ENCODE measurements around the gene BICDL1.

Gene BICDL1

DNA sequence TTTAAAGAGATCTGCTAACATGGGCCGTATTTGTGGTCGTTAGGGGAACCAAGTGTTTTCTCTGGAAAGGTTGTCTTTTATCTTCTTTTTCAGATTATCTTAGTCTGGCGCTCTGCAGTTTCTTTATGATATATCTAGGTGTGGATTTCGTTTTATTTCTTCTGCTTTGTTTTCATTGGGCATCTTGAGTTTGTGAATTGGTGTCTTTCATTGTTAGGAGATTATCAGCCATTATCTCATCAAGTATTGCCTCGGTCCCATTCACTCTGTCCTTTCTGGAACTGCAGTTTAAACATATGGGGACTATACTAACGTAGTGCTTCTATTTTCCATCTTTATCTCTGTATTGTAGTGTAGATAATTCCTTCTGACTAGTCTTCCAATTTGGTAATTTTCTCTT lies 60.4 kb downstream of the BICDL1 start:
- no peak for DNase-seq

DNA sequence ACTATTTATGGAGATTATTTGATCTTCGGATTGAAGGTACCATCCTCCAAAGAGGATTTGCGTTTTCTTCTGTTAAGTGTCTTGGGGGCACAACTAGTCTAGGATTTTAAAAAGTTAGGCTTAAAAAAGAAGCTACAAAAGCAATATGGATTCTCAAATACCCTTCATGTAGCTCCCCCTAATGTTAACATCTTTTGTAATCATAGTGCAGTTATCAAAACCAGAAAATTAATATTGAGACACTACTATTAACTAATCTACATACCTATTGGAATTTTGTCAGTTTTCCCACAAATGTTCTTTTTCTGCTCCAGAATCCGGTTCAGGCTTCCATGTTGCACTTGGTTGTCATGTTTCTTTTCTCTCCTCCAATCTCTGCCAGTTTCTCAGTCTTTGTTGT lies 62.5 kb downstream of the BICDL1 start:
- DNase-seq: no peak

GRCh38 chr12:120054293-120054692 lies 65.3 kb downstream of the BICDL1 start:
- DNase-seq: no peak

- no peak for DNase-seq
These were observed 66.4 kb downstream of the BICDL1 start for GRCh38 chr12:120055231-120056000.

- DNase-seq: no peak
These were observed 67.7 kb downstream of the BICDL1 start for GRCh38 chr12:120056739-120057138.

DNA sequence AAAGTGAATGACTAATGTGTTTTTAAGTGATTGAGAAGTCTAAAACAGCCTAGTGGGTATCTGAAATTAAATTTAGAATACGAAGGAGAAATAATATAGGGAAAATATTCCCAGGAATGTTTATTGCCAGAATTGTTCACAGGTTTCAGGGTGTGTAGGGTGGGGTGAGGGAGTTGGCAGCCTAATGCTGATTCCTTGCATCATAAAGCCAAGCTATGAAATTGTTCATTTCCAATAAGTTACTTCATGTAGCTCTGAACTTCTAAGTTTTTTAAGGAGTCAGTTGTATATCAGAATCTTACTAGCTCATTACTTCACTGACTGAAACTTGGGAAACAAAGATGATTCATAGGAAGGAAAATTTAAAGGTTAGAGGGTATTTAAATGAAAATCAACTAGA lies 71.2 kb downstream of the BICDL1 start:
- no peak for DNase-seq

GRCh38 chr12:120060717-120061116 lies 71.7 kb downstream of the BICDL1 start:
- DNase-seq: no peak

- DNase-seq: no peak
These were observed 72.7 kb downstream of the BICDL1 start for GRCh38 chr12:120061575-120062214.

DNA sequence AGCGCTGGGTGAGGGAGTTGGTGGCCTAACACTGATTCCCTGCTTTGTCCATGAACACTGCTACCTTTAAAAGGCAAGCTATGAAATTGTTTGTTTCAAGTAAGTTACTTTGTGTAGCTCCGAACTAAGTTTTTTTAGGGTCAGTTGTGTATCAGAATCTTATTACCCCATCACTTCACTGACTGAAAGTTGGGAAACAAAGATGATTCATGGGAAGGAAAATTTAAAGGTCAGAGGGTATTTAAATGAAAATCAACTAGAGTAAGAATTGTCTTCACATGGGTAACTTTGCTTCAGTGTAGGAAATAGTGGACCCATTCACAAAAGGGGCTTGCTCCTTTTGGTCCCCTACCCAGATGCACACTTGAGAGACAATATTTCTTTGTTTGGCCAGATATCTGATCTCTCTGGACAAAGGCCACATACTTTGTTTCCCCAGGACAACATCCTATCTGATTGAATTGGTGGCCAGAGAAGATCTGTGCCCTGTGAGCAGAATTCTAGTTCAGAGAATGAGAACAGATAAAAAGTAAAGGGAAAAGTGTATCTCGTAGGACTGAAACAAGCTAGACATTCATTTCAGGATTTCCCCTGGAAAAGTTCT lies 74.0 kb downstream of the BICDL1 start:
- no peak for DNase-seq

GRCh38 chr12:120064054-120064940 lies 75.3 kb downstream of the BICDL1 start:
- no peak for DNase-seq

- peak in 1 of 58 donors; percentile 13 for DNase-seq
These were observed 76.4 kb downstream of the BICDL1 start for GRCh38 chr12:120065472-120065871.

GRCh38 chr12:120066341-120066740 lies 77.3 kb downstream of the BICDL1 start:
- no peak for DNase-seq

- DNase-seq: no peak
These were observed 78.2 kb downstream of the BICDL1 start for GRCh38 chr12:120067084-120067869.

DNA sequence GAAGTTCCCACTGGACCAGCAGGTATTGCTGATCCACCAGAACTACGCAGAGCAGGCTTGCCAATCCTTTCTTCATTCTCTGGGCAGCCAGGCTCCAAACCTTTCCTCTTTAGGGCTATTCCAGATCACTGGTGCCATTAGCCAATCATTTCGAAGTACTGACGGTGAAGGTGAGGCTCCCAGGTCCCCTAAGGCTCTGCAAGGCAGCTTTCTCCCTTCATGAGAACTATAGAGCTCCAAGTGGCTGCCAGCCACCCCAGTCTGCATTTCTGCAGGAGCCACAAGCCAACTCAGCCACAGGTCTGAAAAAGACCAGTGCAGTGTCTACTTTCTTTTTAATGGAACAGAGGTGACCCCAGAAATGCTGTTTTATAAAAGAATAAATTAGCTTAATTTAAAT lies 78.9 kb downstream of the BICDL1 start:
- no peak for DNase-seq

DNA sequence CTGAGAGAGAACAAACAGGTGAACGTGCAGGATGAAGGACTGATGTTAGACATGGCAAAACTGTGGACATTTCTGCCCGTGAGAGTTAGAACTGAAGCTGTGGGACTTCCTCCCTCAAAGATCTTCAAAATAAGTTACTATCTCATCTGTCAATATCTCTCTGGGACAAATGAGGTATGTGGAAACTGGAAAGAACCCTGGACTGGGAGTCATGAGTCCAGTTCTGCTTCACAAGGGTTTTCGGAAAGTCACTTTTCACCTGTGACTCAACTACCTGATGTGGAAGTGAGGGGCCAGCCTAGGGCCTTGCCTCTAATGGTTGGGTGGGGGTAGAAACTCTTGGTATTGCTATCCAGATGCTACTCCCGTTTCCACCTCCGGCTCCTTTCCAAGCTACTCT lies 80.2 kb downstream of the BICDL1 start:
- DNase-seq: no peak

- DNase-seq: no peak
These were observed 82.5 kb downstream of the BICDL1 start for GRCh38 chr12:120071493-120072020.

DNA sequence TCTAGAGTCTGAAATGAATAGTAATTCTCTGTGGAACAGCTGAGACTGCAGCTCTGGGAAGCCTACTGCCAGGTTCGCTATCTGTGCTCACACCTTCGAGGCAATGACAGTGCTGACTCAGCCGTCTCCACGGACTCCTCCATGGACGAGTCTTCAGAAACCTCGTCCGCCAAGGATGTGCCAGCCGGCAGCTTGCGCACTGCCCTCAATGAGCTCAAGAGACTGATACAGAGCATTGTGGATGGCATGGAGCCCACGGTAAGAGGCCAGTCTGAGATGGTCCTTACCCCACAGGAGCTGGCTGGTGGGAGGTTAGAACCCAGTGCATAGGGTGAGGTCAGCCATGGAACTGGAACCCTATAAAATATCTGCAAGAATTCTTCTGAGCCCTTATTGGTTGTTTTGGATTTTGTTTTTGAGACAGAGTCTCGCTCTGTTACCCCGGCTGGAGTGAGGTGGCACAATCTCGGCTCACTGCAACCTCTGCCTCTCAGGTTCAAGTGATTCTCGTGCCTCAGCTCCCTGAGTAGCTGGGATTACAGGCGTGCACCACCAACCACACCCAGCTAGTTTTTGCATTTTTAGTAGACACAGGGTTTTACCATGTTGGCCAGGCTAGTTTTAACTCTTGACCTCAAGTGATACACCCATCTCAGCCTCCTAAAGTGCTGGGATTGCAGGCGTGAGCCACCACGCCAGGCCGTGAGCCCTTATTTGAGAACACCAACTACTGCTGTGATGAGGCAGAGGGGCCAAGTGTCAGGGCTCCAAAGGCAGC lies 83.6 kb downstream of the BICDL1 start:
- DNase-seq: no peak

DNA sequence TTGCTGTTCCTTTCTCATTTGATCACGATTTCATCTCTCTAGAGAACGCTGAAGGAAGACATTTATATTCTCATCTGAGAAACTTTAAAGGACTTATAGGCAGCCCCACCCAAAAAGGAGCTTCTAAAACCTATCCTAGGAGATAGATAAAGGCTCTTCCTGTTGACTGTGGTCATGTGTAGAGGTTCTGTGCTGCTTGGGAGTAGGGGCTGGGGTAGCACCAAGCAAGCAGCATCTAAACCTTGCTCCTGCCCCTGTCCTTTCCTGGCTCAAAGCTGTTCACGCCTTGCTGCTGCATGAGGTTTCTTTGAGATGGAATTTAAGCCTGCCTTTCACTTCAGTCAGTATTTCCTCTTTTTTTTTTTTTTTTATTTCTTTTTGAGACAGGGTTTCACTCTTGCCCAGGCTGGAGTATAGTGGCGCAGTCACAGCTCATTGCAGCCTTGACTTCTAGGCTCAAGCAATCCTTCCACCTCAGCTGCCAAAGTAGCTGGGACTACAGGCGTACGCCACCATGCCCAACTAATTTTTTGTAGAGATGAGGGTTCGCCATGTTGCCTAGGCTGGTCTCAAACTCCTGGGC lies 86.1 kb downstream of the BICDL1 start:
- no peak for DNase-seq

GRCh38 chr12:120076651-120077050 lies 87.6 kb downstream of the BICDL1 start:
- no peak for DNase-seq

All from anterior cingulate cortex (tissue), 58 donors.